ENCODE results near the gene PLXNB3.
"Not testable (repeated sequence)": the region's sequence is repeated elsewhere in the genome, so short reads cannot be mapped to it uniquely, and the experiment has no call there.

The PLXNB3 gene

GRCh38 chrX:153814591-153815315 is 50.7 kb downstream of the PLXNB3 start:
- no peak for DNase-seq (ENCODE audit: low read depth in 2 of 2)

GRCh38 chrX:153816831-153817690 is 53.0 kb downstream of the PLXNB3 start:
- DNase-seq (ENCODE audit: low read depth in 2 of 2): no peak

- not testable (repeated sequence) for DNase-seq (ENCODE audit: low read depth in 2 of 2)
These were observed 54.0 kb downstream of the PLXNB3 start for GRCh38 chrX:153818064-153818463.

GRCh38 chrX:153818571-153819383 is 54.7 kb downstream of the PLXNB3 start:
- DNase-seq (ENCODE audit: low read depth in 2 of 2): no peak

GRCh38 chrX:153819384-153820040 is 55.5 kb downstream of the PLXNB3 start:
- no peak for DNase-seq (ENCODE audit: low read depth in 2 of 2)

GRCh38 chrX:153820601-153821000 is 56.6 kb downstream of the PLXNB3 start:
- no peak for DNase-seq (ENCODE audit: low read depth in 2 of 2)

- no peak for DNase-seq (ENCODE audit: low read depth in 2 of 2)
These were observed 57.0 kb downstream of the PLXNB3 start for GRCh38 chrX:153821066-153821465.

GRCh38 chrX:153824348-153824747 is 60.3 kb downstream of the PLXNB3 start:
- DNase-seq (ENCODE audit: low read depth in 2 of 2): no peak

- no peak for DNase-seq (ENCODE audit: low read depth in 2 of 2)
These were observed 61.0 kb downstream of the PLXNB3 start for GRCh38 chrX:153825042-153825441.

Data from fibroblast of skin of left biceps (primary cell).